ENCODE data around the gene FAM25G. TPM values are rescaled to one million over a fixed set of nuclear protein-coding genes. Genes with fewer than 3 reads are reported as not detected.

The FAM25G gene
- total and polyA plus RNA-seq, 2 of the 4 experiments (the other 2 are of a cell fraction): not detected

- Histone ChIP-seq H2AK5ac (ENCODE audit: low read depth, low read length) (no peak overlapping the region), H3K9me1 (ENCODE audit: insufficient read depth, low read length) (peaks cover 13% of the 10 kb centered on the region), H3K9me3 (ENCODE audit: control insufficient read depth, insufficient read depth, low read length) (peaks cover 15% of the 10 kb centered on the region), H3K27me3 (ENCODE audit: control insufficient read depth, insufficient read depth, low read length) (peaks cover 24% of the 10 kb centered on the region), H4K8ac (ENCODE audit: low read depth in 2 of 2, low read length in 2 of 2) (no peak overlapping the region), H2BK5ac (ENCODE audit: low read depth, low read length, poor library complexity, severe bottlenecking) (no peak overlapping the region), H3K4me1 (ENCODE audit: control insufficient read depth, insufficient read depth, low read length) (no peaks in the 10 kb centered on the region), H4K5ac (ENCODE audit: low read depth, low read length) (no peak overlapping the region), H4K91ac (ENCODE audit: insufficient read depth, low read depth, low read length) (no peak overlapping the region), H3K14ac (replicated peaks; ENCODE audit: low read depth, low read length) (no peak overlapping the region), H3K4ac (ENCODE audit: low read depth, low read length) (no peak overlapping the region), H2BK15ac (ENCODE audit: low read depth, low read length) (no peak overlapping the region), H3K4me2 (ENCODE audit: low read depth, low read length) (no peak overlapping the region), H3K79me1 (ENCODE audit: low read depth in 1 of 2, low read length in 2 of 2) (no peaks in the 10 kb centered on the region), H3K56ac (ENCODE audit: extremely low read depth, insufficient read depth, low read length) (no peak overlapping the region), H2BK20ac (ENCODE audit: low read depth, low read length) (no peak overlapping the region), H3K9ac (ENCODE audit: low read depth, low read length) (no peak overlapping the region), H3K4me3 (ENCODE audit: insufficient read depth, low read depth, low read length) (no peak overlapping the region), H3K27ac (ENCODE audit: insufficient read depth, low read length) (no peak overlapping the region), H4K20me1 (ENCODE audit: insufficient read depth, low read length) (no peaks in the 10 kb centered on the region), H2AFZ (replicated peaks; ENCODE audit: low read length, poor library complexity) (no peak overlapping the region), H2AK9ac (replicated peaks; ENCODE audit: low read depth, low read length, poor library complexity) (no peak overlapping the region), H2BK120ac (ENCODE audit: low read depth, low read length) (no peak overlapping the region), H3K23ac (ENCODE audit: low read depth, low read length) (no peak overlapping the region), H3K36me3 (ENCODE audit: control insufficient read depth, insufficient read depth, low read length) (no peaks in the 10 kb centered on the region), H3K18ac (ENCODE audit: low read depth, low read length) (no peak overlapping the region)
- dilution Hi-C loops (cut with HindIII; ENCODE audit: low sequenced_read_pairs, unreplicated experiment): no loop called here
- ATAC-seq (ENCODE audit: low read depth) (no peak; the same call in 1 of the 2 replicates), DNase-seq (no peak)
- TF ChIP-seq MAFK (IDR thresholded peaks at IDR 0.05; ENCODE audit: low read depth, low read length): no peak
- no peak for TF ChIP-seq RCOR1 (IDR thresholded peaks at IDR 0.05; ENCODE audit: insufficient replicate concordance, low read length)
- TF ChIP-seq USF2 (IDR thresholded peaks at IDR 0.05; ENCODE audit: low read depth, low read length): no peak
- TF ChIP-seq ELK1 (IDR thresholded peaks at IDR 0.05; ENCODE audit: borderline replicate concordance, low read depth, low read length): no peak
- no peak for TF ChIP-seq BHLHE40 (IDR thresholded peaks at IDR 0.05; ENCODE audit: low read depth, low read length)
- no peak for TF ChIP-seq CEBPB (IDR thresholded peaks at IDR 0.05; ENCODE audit: low read depth, low read length)
- TF ChIP-seq FOS (IDR thresholded peaks at IDR 0.05; ENCODE audit: low read depth, low read length): no peak
- TF ChIP-seq POLR2A (IDR thresholded peaks at IDR 0.05; ENCODE audit: low read depth, low read length): no peak
- TF ChIP-seq NFE2L2 (IDR thresholded peaks at IDR 0.05; ENCODE audit: low read depth, low read length): no peak
- no peak for TF ChIP-seq RAD21 (IDR thresholded peaks at IDR 0.05; ENCODE audit: low read length)
- POLR2A ChIA-PET (ENCODE audit: unreplicated experiment): no interaction called here
- CTCF ChIA-PET: no interaction called here
- intact Hi-C loops (cut with micrococcal nuclease): no loop called here
- in situ Hi-C loops (cut with MboI; ENCODE audit: low sequenced_read_pairs): no loop called here
- 39% methylated on average over 2 of the region's 9 CpGs; no CpG with 5 or more reads in 1 of the 2 experiments for WGBS, 2 experiments (ENCODE audit: extremely low coverage in 2 of 2, insufficient read length in 1 of 2)
- no TSS peak for BruUV-seq (replicated peaks)
These were observed 42.2 kb downstream of the FAM25G start for GRCh38 chr10:47449102-47449978.

Data from IMR-90 (cell line).